DOHH2 (cell line): Measurements from ENCODE around the gene HIPK1.

Experiments
- H3F3A ChIP-seq: fragments of 200-600 bp; sonication (generic), shearing (Covaris generic); 2 replicates; pipeline ENCODE4 v1.6.0; 2016; ENCODE audit warnings: antibody characterized with exemption, mild to moderate bottlenecking; ENCODE audit not compliant: control insufficient read depth, insufficient read depth
- H3K27ac ChIP-seq: fragments of 200-600 bp; sonication (generic); 2 replicates; pipeline ENCODE4 v1.5.1; 2014; ENCODE audit warnings: low read depth, mild to moderate bottlenecking, low read length, moderate library complexity
- H3K27me3 ChIP-seq: fragments of 200-600 bp; sonication (generic); 2 replicates; pipeline ENCODE4 v1.6.1; 2014; ENCODE audit warnings: mild to moderate bottlenecking, low read length, mixed read lengths; ENCODE audit not compliant: control insufficient read depth
- H3K36me3 ChIP-seq: fragments of 200-600 bp; sonication (generic); 2 replicates; pipeline ENCODE4 v1.6.1; 2014; ENCODE audit warnings: mild to moderate bottlenecking, low read length, moderate library complexity, mixed read lengths; ENCODE audit not compliant: control insufficient read depth
- H3K4me1 ChIP-seq: fragments of 200-600 bp; sonication (generic); 2 replicates; pipeline ENCODE4 v1.6.1; 2014; ENCODE audit warnings: mild to moderate bottlenecking, low read length, mixed read lengths; ENCODE audit not compliant: control insufficient read depth
- H3K4me2 ChIP-seq: fragments of 200-600 bp; sonication (generic); 2 replicates; pipeline ENCODE4 v1.6.0; 2014; ENCODE audit warnings: mild to moderate bottlenecking, low read length, moderate library complexity
- H3K4me3 ChIP-seq: fragments of 200-600 bp; sonication (generic); 2 replicates; pipeline ENCODE4 v1.5.1; 2014; ENCODE audit warnings: mild to moderate bottlenecking, low read length, mixed read lengths
- H3K79me2 ChIP-seq: fragments of 200-600 bp; sonication (generic); 2 replicates; pipeline ENCODE4 v1.6.1; 2014; ENCODE audit warnings: mild to moderate bottlenecking, low read length, mixed read lengths; ENCODE audit not compliant: control insufficient read depth
- H3K9me2 ChIP-seq: fragments of 200-600 bp; sonication (generic); replicated peaks from 2 replicates; pipeline ENCODE4 v1.6.1; 2014; ENCODE audit warnings: mild to moderate bottlenecking, low read length, mixed read lengths; ENCODE audit not compliant: control insufficient read depth
- H3K9me3 ChIP-seq: fragments of 200-600 bp; sonication (generic); 2 replicates; pipeline ENCODE4 v1.6.1; 2014; ENCODE audit warnings: antibody characterized with exemption, low read length, mixed read lengths; ENCODE audit not compliant: control insufficient read depth, insufficient read depth
- H4K20me1 ChIP-seq: fragments of 200-600 bp; sonication (generic); 2 replicates; pipeline ENCODE4 v1.6.0; 2014; ENCODE audit warnings: low read depth, mild to moderate bottlenecking, antibody characterized with exemption, low read length, moderate library complexity; ENCODE audit not compliant: control insufficient read depth, insufficient read depth
- CTCF ChIP-seq: fragments of 200-600 bp; sonication (generic); IDR thresholded peaks from one replicate; pipeline ENCODE4 v1.5.1; 2014; ENCODE audit warnings: antibody characterized with exemption, mild to moderate bottlenecking, low read depth, low read length; ENCODE audit not compliant: poor library complexity, severe bottlenecking
- EZH2phosphoT487 ChIP-seq: fragments of 200-600 bp; sonication (generic); IDR thresholded peaks from 2 replicates; pipeline ENCODE4 v1.6.1; 2017; ENCODE audit warnings: borderline replicate concordance, mild to moderate bottlenecking, antibody characterized with exemption, low read length, moderate library complexity, mixed read lengths

Gene HIPK1

GRCh38 chr1:113913312-113913668 lies 15.8 kb upstream of the HIPK1 start:
- Histone ChIP-seq H3K79me2 (peaks cover 14% of the 10 kb centered on the region), H4K20me1 (no peaks in the 10 kb centered on the region), H3K36me3 (peaks cover 64% of the 10 kb centered on the region), H3K4me3 (no peak overlapping the region), H3K4me2 (no peak overlapping the region), H3K27me3 (no peaks in the 10 kb centered on the region), H3F3A (peaks cover 1% of the 10 kb centered on the region; the same call in 1 of the 2 replicates), H3K9me3 (no peaks in the 10 kb centered on the region), H3K9me2 (no peaks in the 10 kb centered on the region), H3K27ac (no peak overlapping the region), H3K4me1 (peaks cover under 1% of the 10 kb centered on the region)
- TF ChIP-seq CTCF = no peak
- TF ChIP-seq EZH2phosphoT487 = no peak

GRCh38 chr1:113913887-113914664 lies 15.0 kb upstream of the HIPK1 start:
- Histone ChIP-seq H3K79me2 (peaks cover 14% of the 10 kb centered on the region), H3K4me2 (no peak overlapping the region), H3K36me3 (peaks cover 56% of the 10 kb centered on the region), H3K27me3 (no peaks in the 10 kb centered on the region), H3F3A (peaks cover 3% of the 10 kb centered on the region; the same call in 1 of the 2 replicates), H3K9me3 (no peaks in the 10 kb centered on the region), H3K4me3 (no peak overlapping the region), H3K27ac (no peak overlapping the region), H3K4me1 (peaks cover 8% of the 10 kb centered on the region), H4K20me1 (no peaks in the 10 kb centered on the region), H3K9me2 (no peaks in the 10 kb centered on the region)
- no peak for TF ChIP-seq CTCF
- no peak for TF ChIP-seq EZH2phosphoT487

GRCh38 chr1:113916974-113917373 lies 12.2 kb upstream of the HIPK1 start:
- no peak for TF ChIP-seq CTCF
- H3K4me1 ChIP-seq = peaks cover 8% of the 10 kb centered on the region
- no peaks in the 10 kb centered on the region for H3K9me2 ChIP-seq
- no peaks in the 10 kb centered on the region for H3K27me3 ChIP-seq
- H3K9me3 ChIP-seq = no peaks in the 10 kb centered on the region
- no peak overlapping the region for H3K27ac ChIP-seq
- peaks cover 30% of the 10 kb centered on the region for H3K36me3 ChIP-seq
- no peaks in the 10 kb centered on the region for H4K20me1 ChIP-seq
- peaks cover 3% of the 10 kb centered on the region; the same call in 1 of the 2 replicates for H3F3A ChIP-seq
- H3K4me2 ChIP-seq = no peak overlapping the region
- peaks cover 14% of the 10 kb centered on the region for H3K79me2 ChIP-seq
- H3K4me3 ChIP-seq = no peak overlapping the region
